ENCODE data around the gene PM20D1.
"Not testable (repeated sequence)": the region's sequence is repeated elsewhere in the genome, so short reads cannot be mapped to it uniquely, and the experiment has no call there.

The PM20D1 gene

DNA sequence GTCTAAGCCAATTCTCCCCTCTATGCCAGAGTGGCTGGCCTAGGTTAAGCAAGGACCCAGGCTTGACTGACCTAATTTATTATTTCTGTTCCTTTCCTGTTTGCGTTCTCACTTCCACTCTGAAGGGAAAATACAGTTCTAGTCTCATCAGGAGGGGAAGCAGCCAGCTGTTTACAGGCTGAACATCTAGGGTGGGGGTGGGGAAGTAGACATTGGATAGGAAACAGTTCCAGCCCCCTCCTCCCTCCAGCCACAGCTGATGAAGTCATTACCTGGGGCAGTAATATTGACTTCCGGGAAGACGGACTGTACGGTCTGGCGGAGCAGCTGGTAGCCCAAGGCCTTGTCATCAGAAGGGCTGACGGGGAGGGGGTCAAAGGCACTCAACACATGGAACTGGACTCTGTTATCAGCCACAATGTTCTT is 17.6 kb downstream of the PM20D1 start:
- H3K27ac ChIP-seq: no peak overlapping the region
- TF ChIP-seq ZFX (IDR thresholded peaks at IDR 0.05; ENCODE audit: borderline replicate concordance): no peak
- TF ChIP-seq, protein P1, sequence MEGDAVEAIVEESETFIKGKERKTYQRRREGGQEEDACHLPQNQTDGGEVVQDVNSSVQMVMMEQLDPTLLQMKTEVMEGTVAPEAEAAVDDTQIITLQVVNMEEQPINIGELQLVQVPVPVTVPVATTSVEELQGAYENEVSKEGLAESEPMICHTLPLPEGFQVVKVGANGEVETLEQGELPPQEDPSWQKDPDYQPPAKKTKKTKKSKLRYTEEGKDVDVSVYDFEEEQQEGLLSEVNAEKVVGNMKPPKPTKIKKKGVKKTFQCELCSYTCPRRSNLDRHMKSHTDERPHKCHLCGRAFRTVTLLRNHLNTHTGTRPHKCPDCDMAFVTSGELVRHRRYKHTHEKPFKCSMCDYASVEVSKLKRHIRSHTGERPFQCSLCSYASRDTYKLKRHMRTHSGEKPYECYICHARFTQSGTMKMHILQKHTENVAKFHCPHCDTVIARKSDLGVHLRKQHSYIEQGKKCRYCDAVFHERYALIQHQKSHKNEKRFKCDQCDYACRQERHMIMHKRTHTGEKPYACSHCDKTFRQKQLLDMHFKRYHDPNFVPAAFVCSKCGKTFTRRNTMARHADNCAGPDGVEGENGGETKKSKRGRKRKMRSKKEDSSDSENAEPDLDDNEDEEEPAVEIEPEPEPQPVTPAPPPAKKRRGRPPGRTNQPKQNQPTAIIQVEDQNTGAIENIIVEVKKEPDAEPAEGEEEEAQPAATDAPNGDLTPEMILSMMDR (IDR thresholded peaks at IDR 0.05): no peak

DNA sequence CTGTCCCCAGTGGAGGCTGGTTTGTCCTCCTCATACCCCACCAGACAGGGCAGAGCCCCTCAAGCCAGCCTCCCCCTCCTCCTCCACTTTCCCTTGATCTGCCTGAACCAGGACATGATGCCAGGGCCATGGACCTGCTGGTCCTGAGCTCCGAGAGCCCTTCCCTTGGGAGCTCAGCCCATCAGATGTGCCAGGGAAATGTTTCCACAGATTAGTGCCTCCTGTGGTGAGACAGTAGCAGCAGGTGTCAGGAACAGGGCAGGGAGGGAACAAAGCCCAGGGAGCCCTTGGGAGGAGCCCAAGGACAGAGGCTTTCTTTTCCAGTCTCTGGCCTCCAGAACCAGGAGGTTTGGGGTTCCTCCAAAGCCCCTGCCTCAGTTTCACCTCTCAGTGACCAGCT is 22.3 kb downstream of the PM20D1 start:
- no peak for TF ChIP-seq ZFX (IDR thresholded peaks at IDR 0.05; ENCODE audit: borderline replicate concordance)
- TF ChIP-seq, protein P1 (IDR thresholded peaks at IDR 0.05): peak; percentile 61
- H3K27ac ChIP-seq: no peak overlapping the region

DNA sequence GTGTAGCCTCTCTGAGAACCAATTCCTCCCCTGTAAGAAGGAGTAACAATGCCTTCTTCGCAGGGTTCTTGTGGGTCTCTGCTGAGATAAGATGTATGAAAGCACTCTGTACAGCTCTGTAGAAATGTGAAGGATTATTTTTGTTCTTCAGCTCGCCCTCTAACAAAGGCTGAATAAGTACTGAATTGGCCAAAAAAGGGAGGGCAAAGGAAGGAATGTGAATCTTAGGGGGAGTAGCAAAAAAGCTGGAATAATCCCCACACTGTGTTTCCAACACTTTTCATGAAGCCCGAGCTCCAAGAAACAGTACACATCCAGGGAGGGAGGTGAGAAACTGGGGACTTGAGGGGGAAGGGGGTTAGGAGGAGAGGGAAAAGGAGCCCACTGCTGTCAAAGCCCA is 22.9 kb downstream of the PM20D1 start:
- H3K27ac ChIP-seq: no peak overlapping the region
- no peak for TF ChIP-seq ZFX (IDR thresholded peaks at IDR 0.05; ENCODE audit: borderline replicate concordance)
- TF ChIP-seq, protein P1 (IDR thresholded peaks at IDR 0.05): no peak

DNA sequence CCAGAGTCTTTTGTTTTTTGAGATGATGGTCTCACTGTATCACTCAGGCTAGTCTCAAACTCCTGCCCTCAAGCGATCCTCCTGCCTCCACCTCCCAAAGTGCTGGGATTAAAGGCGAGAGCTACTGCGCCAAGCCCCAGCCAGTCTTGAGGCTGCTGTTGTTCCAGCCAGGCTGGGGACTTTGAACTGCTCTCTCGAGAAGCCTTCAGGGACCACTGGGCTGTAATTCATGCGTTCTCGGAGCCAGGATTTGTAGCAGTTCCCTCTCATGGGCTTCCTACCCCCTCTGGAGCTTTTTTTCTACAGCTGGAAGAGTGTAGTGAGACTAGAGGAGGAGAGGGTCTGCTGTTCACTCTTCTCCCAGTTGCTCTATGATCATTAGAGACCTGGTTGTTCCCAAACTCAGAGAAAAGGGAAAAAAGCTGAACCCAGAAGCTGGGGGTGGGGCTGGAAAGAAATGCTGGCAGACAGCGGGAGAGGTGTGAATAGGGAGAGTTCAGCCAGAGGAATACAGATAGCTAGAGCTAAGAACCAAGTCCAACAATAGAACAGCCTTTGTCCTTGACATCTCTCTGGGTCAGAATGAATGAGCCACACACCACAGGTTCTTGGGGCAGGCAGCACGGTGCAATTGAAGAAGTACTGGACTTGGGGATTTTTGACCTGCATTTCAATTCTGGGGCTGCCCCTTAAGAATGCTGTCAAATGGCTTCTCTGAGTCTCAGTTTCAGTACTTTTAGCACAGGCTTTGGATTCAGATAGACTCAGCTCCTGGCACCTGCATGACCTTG is 23.7 kb downstream of the PM20D1 start:
- TF ChIP-seq, protein P1 (IDR thresholded peaks at IDR 0.05): no peak
- H3K27ac ChIP-seq: no peak overlapping the region

DNA sequence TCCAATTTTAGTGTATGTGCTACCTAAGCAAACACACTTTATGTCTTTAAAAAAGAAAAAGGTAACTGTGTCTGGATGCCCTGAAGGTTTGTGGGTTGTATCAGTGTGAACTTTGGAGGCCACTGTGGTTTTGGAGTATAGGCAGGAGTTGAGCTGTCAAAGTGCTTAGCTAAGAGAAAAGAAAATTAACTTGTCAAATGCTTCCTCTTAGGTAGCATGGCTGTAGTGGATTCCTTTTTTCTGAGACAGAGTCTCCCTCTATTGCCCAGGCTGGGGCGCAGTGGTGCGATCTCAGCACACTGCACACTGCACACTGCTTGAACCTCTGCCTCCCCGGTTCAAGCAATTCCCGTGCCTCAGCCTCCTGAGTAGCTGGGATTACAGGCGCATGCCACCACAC is 25.8 kb downstream of the PM20D1 start:
- TF ChIP-seq, protein P1 (IDR thresholded peaks at IDR 0.05): no peak
- TF ChIP-seq ZFX (IDR thresholded peaks at IDR 0.05; ENCODE audit: borderline replicate concordance): no peak
- H3K27ac ChIP-seq: no peak overlapping the region

DNA sequence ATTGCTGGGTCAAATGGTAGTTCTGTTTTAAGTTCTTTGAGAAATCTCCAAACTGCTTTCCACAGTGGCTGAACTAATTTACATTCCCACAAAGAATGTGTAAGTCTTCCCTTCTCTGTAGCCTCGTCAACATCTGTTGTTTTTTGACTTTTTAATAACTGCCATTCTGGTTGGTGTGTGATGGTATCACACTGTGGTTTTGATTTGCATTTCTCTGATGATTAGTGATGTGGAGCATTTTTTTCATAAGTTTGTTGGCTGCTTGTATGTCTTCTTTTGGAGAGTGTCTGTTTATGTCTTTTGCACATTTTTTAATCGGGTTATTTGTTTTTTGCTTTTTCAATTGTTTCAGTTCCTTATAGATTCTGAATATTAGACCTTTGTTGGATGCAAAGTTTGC is 26.7 kb downstream of the PM20D1 start:
- not testable (repeated sequence) for H3K27ac ChIP-seq

DNA sequence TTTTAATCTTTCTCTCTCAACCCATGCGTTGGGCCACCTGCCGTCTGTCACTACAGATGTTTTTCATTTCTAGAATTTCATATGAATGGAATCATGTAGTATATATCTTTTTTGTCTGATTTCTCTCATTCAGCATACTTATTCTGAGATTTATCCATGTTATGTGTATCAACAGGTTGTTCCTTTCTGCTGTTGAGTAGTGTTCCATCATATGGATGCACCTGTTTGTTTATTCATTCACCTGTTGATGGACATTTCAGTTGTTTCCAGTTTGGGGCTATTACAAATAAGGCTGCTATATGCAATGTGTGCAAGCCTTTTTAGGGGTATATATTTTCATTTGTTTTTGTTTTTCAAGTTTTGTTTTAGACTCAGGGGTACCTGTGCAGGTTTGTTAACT is 27.5 kb downstream of the PM20D1 start:
- TF ChIP-seq, protein P1 (IDR thresholded peaks at IDR 0.05): no peak
- no peak for TF ChIP-seq ZFX (IDR thresholded peaks at IDR 0.05; ENCODE audit: borderline replicate concordance)

DNA sequence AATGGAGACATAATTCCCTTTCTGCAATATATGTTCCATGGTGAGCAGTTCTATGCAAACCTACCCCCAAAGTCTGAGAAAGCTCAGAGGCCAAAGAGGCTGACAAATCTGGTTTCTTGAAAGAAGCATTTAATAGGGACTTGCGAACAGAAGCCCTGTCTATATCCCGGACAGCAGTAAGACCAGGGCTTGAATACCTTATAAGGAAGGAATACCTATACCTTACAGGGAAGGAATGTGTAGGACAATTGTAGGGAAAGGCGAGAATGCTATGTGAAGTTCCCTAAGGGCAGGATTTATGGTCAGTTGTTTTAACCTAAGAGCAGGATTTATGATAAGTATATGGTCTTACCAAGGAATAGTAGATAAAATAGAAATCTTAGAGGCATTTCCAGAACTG is 31.9 kb downstream of the PM20D1 start:
- no peak overlapping the region for H3K27ac ChIP-seq
- TF ChIP-seq, protein P1 (IDR thresholded peaks at IDR 0.05): no peak
- TF ChIP-seq ZFX (IDR thresholded peaks at IDR 0.05; ENCODE audit: borderline replicate concordance): no peak

More for the DNA sequence above, 27.5 kb downstream of the PM20D1 start:
- H3K27ac ChIP-seq: no peak overlapping the region

Measured in 22Rv1 (cell line).